HEK293 (cell line): ENCODE data around the gene TMTC1.

Source experiments
- CTCF ChIA-PET: fragments of 350-600 bp; formaldehyde crosslinking; extraction: SDS; loops from one replicate; lab custom pipeline; 2021; ENCODE audit warnings: antibody characterized with exemption; lab: Yijun Ruan, JAX
- POLR2A ChIA-PET: fragments of 300-600 bp; formaldehyde crosslinking; extraction: SDS; loops from one replicate; lab custom pipeline; 2020; ENCODE audit warnings: antibody characterized with exemption, inconsistent platforms; lab: Yijun Ruan, JAX
- H3K27ac ChIP-seq: fragments of 200-500 bp; sonication (Bioruptor generic); 2 replicates; pipeline ENCODE4 v1.5.1; 2014; ENCODE audit warnings: low read depth, low read length, control low read depth, inconsistent platforms; ENCODE audit errors: extremely low read depth
- H3K36me3 ChIP-seq, 2 experiments: fragments of 200-500 bp in 1 of 2; sonication (Bioruptor generic) in 1 of 2; 1 replicate in 1 of 2; 2 replicates in 1 of 2; pipeline ENCODE4 v1.5.1; 2014 to 2017; ENCODE audit warnings: inconsistent platforms in 2 of 2, low read length in 2 of 2; ENCODE audit not compliant: control insufficient read depth in 2 of 2, insufficient read depth in 1 of 2
- H3K4me1 ChIP-seq: fragments of 200-500 bp; sonication (Bioruptor generic); 2 replicates; pipeline ENCODE4 v1.5.1; 2014; ENCODE audit warnings: mild to moderate bottlenecking, low read length, inconsistent platforms; ENCODE audit not compliant: control insufficient read depth, insufficient read depth
- H3K4me3 ChIP-seq: 2 replicates; pipeline ENCODE4 v1.5.1; 2011; ENCODE audit warnings: low read depth, mild to moderate bottlenecking, control low read depth, low read length, moderate library complexity
- H3K9me3 ChIP-seq: fragments of 200-500 bp; sonication (Bioruptor generic); 2 replicates; pipeline ENCODE4 v1.5.1; 2014; ENCODE audit warnings: low read depth, low read length, inconsistent platforms; ENCODE audit not compliant: control insufficient read depth, insufficient read depth
- FEZF1 ChIP-seq: fragments of 450-650 bp; formaldehyde crosslinking; IDR thresholded peaks from 2 replicates; pipeline ENCODE4 v1.5.1; 2016; ENCODE audit warnings: missing biosample characterization, missing genetic modification characterization
- PRDM6 ChIP-seq: fragments of 450-650 bp; formaldehyde crosslinking; IDR thresholded peaks from 2 replicates; pipeline ENCODE4 v1.5.1; 2017; ENCODE audit warnings: missing biosample characterization, missing genetic modification characterization
- SCRT1 ChIP-seq: fragments of 450-650 bp; formaldehyde crosslinking; IDR thresholded peaks from 2 replicates; pipeline ENCODE4 v1.5.1; 2016; ENCODE audit warnings: missing biosample characterization, missing genetic modification characterization, borderline replicate concordance
- SCRT2 ChIP-seq: fragments of 450-650 bp; formaldehyde crosslinking; IDR thresholded peaks from 2 replicates; pipeline ENCODE4 v1.5.1; 2016; ENCODE audit warnings: missing biosample characterization, missing genetic modification characterization
- SP7 ChIP-seq: fragments of 450-650 bp; formaldehyde crosslinking; IDR thresholded peaks from 2 replicates; pipeline ENCODE4 v1.5.1; 2016; ENCODE audit warnings: missing biosample characterization, missing genetic modification characterization
- TRIM28 ChIP-seq: IDR thresholded peaks from 2 replicates; pipeline ENCODE4 v1.6.1; 2011; ENCODE audit warnings: low read length, control low read depth, borderline replicate concordance
- ZBTB44 ChIP-seq: fragments of 450-650 bp; IDR thresholded peaks from 2 replicates; pipeline ENCODE4 v1.5.1; 2018; ENCODE audit warnings: missing biosample characterization, mild to moderate bottlenecking, missing genetic modification characterization
- ZBTB48 ChIP-seq: fragments of 450-650 bp; formaldehyde crosslinking; IDR thresholded peaks from 2 replicates; pipeline ENCODE4 v1.5.1; 2016; ENCODE audit warnings: missing biosample characterization, missing genetic modification characterization
- ZEB2 ChIP-seq: fragments of 450-650 bp; formaldehyde crosslinking; IDR thresholded peaks from 2 replicates; pipeline ENCODE4 v1.5.1; 2016; ENCODE audit warnings: missing biosample characterization, missing genetic modification characterization
- ZFP37 ChIP-seq: fragments of 450-650 bp; formaldehyde crosslinking; IDR thresholded peaks from 2 replicates; pipeline ENCODE4 v1.5.1; 2016; ENCODE audit warnings: missing biosample characterization, missing genetic modification characterization
- ZFP69B ChIP-seq: fragments of 450-650 bp; formaldehyde crosslinking; IDR thresholded peaks from 2 replicates; pipeline ENCODE4 v1.5.1; 2016; ENCODE audit warnings: missing biosample characterization, missing genetic modification characterization
- ZNF112 ChIP-seq: fragments of 450-650 bp; formaldehyde crosslinking; IDR thresholded peaks from 2 replicates; pipeline ENCODE4 v1.5.0; 2017; ENCODE audit warnings: missing biosample characterization, missing genetic modification characterization
- ZNF239 ChIP-seq: fragments of 450-650 bp; formaldehyde crosslinking; IDR thresholded peaks from 2 replicates; pipeline ENCODE4 v1.5.1; 2016; ENCODE audit warnings: missing biosample characterization, missing genetic modification characterization
- ZNF324 ChIP-seq: fragments of 450-650 bp; formaldehyde crosslinking; IDR thresholded peaks from 2 replicates; pipeline ENCODE4 v1.5.1; 2016; ENCODE audit warnings: missing biosample characterization, missing genetic modification characterization
- ZNF335 ChIP-seq: fragments of 450-650 bp; formaldehyde crosslinking; conservative IDR thresholded peaks from 2 replicates; pipeline ENCODE4 v1.5.1; 2016; ENCODE audit warnings: missing biosample characterization, missing genetic modification characterization
- ZNF366 ChIP-seq: fragments of 450-650 bp; formaldehyde crosslinking; conservative IDR thresholded peaks from 2 replicates; pipeline ENCODE4 v1.5.1; 2016; ENCODE audit warnings: missing biosample characterization, missing genetic modification characterization
- ZNF416 ChIP-seq: fragments of 450-650 bp; formaldehyde crosslinking; IDR thresholded peaks from 2 replicates; pipeline ENCODE4 v1.5.1; 2016; ENCODE audit warnings: missing biosample characterization, missing genetic modification characterization
- ZNF558 ChIP-seq: fragments of 450-650 bp; formaldehyde crosslinking; IDR thresholded peaks from 2 replicates; pipeline ENCODE4 v1.5.1; 2016; ENCODE audit warnings: missing biosample characterization, missing genetic modification characterization
- ZNF561 ChIP-seq: fragments of 450-650 bp; IDR thresholded peaks from 2 replicates; pipeline ENCODE4 v1.5.1; 2018; ENCODE audit warnings: missing biosample characterization, missing genetic modification characterization, borderline replicate concordance
- ZNF664 ChIP-seq: fragments of 450-650 bp; formaldehyde crosslinking; IDR thresholded peaks from 2 replicates; pipeline ENCODE4 v1.5.1; 2016; ENCODE audit warnings: missing biosample characterization, missing genetic modification characterization
- ZNF768 ChIP-seq: fragments of 450-650 bp; formaldehyde crosslinking; IDR thresholded peaks from 2 replicates; pipeline ENCODE4 v1.5.1; 2018; ENCODE audit warnings: missing biosample characterization, mild to moderate bottlenecking, missing genetic modification characterization
- TF ChIP-seq, protein P1 (sequence below): fragments of 450-650 bp; formaldehyde crosslinking; IDR thresholded peaks from 2 replicates; pipeline ENCODE4 v1.5.1; 2016; ENCODE audit warnings: missing biosample characterization, missing genetic modification characterization
- TF ChIP-seq, protein P2 (sequence below): fragments of 450-650 bp; formaldehyde crosslinking; IDR thresholded peaks from 2 replicates; pipeline ENCODE4 v1.5.1; 2016; ENCODE audit warnings: missing biosample characterization, missing genetic modification characterization
- TF ChIP-seq, protein P3 (sequence below): fragments of 450-650 bp; formaldehyde crosslinking; IDR thresholded peaks from 2 replicates; pipeline ENCODE4 v1.5.1; 2016; ENCODE audit warnings: missing biosample characterization, missing genetic modification characterization
- TF ChIP-seq, protein P4 (sequence below): fragments of 450-650 bp; formaldehyde crosslinking; IDR thresholded peaks from 2 replicates; pipeline ENCODE4 v1.5.1; 2016; ENCODE audit warnings: missing biosample characterization, missing genetic modification characterization

Gene TMTC1

DNA sequence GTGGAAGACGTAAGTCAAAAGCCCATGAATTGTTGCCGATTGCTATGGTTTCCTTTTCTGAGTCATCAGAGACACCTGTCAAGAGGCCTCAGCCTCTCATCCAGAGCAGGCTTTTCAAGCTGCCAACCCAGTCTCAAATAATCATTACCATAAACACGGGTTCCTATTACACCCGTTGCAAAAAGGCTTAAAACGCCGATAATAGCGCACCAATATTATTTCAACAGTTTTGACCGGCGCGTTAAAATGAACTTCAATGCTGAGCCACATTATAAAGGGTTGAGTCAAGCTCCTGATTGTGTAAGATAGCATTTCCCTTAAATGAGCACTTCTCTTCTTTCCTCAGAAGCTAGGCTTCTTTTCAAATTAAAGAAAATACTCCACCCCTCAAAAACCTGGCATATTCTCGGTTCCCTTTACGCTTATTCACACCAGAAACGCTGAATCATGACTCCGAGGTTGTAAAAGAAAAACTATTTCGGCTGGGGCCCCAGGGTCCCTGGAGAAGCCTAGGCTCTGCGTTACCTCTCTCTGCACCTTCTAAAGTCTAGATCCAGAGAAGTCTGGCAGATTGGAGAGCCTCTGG is 1.4 kb downstream of the TMTC1 start:
- Histone ChIP-seq H3K9me3 (no peaks in the 10 kb centered on the region; the same call in 1 of the 2 replicates), H3K36me3 (no peaks in the 10 kb centered on the region), H3K4me3 (peak overlapping the region; percentile 53), H3K27ac (peak overlapping the region; percentile 88), H3K4me1 (peaks cover 4% of the 10 kb centered on the region)
- POLR2A ChIA-PET, result interaction anchor here (0.5 to 0.9 kb wide), 2 partner anchors 20 to 1014 kb away, joined by 3 to 4 read pairs; no protein-coding TSS in a partner anchor
- CTCF ChIA-PET, result interaction anchor here (0.6 to 1.0 kb wide), 2 partner anchors 203 to 229 kb away, joined by 3 read pairs; no protein-coding TSS in a partner anchor
- 0 out of 2 replicates have a peak, but pooled peaks have one; percentile 12 for TF ChIP-seq SCRT1 (tag by site-specific recombination)
- TF ChIP-seq PRDM6 (tag by site-specific recombination), result peak; percentile 73
- peak; percentile 41; the same call in 1 of the 2 replicates for TF ChIP-seq ZNF664
- TF ChIP-seq ZNF324 (tag by site-specific recombination), result 0 out of 2 replicates have a peak, but pooled peaks have one; percentile 11
- TF ChIP-seq ZEB2, result 0 out of 2 replicates have a peak, but pooled peaks have one; percentile 33
- TF ChIP-seq ZNF335 (tag by site-specific recombination), result peak; percentile 55
- TF ChIP-seq SP7 (tag by site-specific recombination), result peak; percentile 97
- 0 out of 2 replicates have a peak, but pooled peaks have one; percentile 27 for TF ChIP-seq ZNF561 (tag by site-specific recombination)
- TF ChIP-seq, protein P1, sequence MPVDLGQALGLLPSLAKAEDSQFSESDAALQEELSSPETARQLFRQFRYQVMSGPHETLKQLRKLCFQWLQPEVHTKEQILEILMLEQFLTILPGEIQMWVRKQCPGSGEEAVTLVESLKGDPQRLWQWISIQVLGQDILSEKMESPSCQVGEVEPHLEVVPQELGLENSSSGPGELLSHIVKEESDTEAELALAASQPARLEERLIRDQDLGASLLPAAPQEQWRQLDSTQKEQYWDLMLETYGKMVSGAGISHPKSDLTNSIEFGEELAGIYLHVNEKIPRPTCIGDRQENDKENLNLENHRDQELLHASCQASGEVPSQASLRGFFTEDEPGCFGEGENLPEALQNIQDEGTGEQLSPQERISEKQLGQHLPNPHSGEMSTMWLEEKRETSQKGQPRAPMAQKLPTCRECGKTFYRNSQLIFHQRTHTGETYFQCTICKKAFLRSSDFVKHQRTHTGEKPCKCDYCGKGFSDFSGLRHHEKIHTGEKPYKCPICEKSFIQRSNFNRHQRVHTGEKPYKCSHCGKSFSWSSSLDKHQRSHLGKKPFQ (tag by site-specific recombination), result peak; percentile 80
- TF ChIP-seq ZBTB44 (tag by site-specific recombination), result 0 out of 2 replicates have a peak, but pooled peaks have one; percentile 8
- no peak for TF ChIP-seq ZNF112 (tag by site-specific recombination)
- peak; percentile 41; the same call in 1 of the 2 replicates for TF ChIP-seq ZFP37 (tag by site-specific recombination)
- peak; percentile 78 for TF ChIP-seq SCRT2 (tag by site-specific recombination)
- 0 out of 2 replicates have a peak, but pooled peaks have one; percentile 61 for TF ChIP-seq ZFP69B (tag by site-specific recombination)
- TF ChIP-seq, protein P2, sequence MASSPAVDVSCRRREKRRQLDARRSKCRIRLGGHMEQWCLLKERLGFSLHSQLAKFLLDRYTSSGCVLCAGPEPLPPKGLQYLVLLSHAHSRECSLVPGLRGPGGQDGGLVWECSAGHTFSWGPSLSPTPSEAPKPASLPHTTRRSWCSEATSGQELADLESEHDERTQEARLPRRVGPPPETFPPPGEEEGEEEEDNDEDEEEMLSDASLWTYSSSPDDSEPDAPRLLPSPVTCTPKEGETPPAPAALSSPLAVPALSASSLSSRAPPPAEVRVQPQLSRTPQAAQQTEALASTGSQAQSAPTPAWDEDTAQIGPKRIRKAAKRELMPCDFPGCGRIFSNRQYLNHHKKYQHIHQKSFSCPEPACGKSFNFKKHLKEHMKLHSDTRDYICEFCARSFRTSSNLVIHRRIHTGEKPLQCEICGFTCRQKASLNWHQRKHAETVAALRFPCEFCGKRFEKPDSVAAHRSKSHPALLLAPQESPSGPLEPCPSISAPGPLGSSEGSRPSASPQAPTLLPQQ (tag by site-specific recombination), result peak; percentile 78
- peak; percentile 96 for TF ChIP-seq FEZF1 (tag by site-specific recombination)
- TF ChIP-seq ZNF558 (tag by site-specific recombination), result no peak
- TF ChIP-seq ZBTB48 (tag by site-specific recombination), result no peak
- TF ChIP-seq TRIM28, result 0 out of 2 replicates have a peak, but pooled peaks have one; percentile 28
- TF ChIP-seq, protein P3, sequence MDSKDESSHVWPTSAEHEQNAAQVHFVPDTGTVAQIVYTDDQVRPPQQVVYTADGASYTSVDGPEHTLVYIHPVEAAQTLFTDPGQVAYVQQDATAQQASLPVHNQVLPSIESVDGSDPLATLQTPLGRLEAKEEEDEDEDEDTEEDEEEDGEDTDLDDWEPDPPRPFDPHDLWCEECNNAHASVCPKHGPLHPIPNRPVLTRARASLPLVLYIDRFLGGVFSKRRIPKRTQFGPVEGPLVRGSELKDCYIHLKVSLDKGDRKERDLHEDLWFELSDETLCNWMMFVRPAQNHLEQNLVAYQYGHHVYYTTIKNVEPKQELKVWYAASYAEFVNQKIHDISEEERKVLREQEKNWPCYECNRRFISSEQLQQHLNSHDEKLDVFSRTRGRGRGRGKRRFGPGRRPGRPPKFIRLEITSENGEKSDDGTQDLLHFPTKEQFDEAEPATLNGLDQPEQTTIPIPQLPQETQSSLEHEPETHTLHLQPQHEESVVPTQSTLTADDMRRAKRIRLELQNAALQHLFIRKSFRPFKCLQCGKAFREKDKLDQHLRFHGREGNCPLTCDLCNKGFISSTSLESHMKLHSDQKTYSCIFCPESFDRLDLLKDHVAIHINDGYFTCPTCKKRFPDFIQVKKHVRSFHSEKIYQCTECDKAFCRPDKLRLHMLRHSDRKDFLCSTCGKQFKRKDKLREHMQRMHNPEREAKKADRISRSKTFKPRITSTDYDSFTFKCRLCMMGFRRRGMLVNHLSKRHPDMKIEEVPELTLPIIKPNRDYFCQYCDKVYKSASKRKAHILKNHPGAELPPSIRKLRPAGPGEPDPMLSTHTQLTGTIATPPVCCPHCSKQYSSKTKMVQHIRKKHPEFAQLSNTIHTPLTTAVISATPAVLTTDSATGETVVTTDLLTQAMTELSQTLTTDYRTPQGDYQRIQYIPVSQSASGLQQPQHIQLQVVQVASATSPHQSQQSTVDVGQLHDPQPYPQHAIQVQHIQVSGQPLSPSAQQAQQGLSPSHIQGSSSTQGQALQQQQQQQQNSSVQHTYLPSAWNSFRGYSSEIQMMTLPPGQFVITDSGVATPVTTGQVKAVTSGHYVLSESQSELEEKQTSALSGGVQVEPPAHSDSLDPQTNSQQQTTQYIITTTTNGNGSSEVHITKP (tag by site-specific recombination), result 0 out of 2 replicates have a peak, but pooled peaks have one; percentile 71
- no peak for TF ChIP-seq ZNF416
- TF ChIP-seq, protein P4, sequence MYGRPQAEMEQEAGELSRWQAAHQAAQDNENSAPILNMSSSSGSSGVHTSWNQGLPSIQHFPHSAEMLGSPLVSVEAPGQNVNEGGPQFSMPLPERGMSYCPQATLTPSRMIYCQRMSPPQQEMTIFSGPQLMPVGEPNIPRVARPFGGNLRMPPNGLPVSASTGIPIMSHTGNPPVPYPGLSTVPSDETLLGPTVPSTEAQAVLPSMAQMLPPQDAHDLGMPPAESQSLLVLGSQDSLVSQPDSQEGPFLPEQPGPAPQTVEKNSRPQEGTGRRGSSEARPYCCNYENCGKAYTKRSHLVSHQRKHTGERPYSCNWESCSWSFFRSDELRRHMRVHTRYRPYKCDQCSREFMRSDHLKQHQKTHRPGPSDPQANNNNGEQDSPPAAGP (tag by site-specific recombination), result no peak
- TF ChIP-seq ZNF768, result no peak
- TF ChIP-seq ZNF239 (tag by site-specific recombination), result no peak
- peak; percentile 23; the same call in 1 of the 2 replicates for TF ChIP-seq ZNF366 (tag by site-specific recombination)
